ENCODE results near the gene GPC5.

Gene GPC5

DNA sequence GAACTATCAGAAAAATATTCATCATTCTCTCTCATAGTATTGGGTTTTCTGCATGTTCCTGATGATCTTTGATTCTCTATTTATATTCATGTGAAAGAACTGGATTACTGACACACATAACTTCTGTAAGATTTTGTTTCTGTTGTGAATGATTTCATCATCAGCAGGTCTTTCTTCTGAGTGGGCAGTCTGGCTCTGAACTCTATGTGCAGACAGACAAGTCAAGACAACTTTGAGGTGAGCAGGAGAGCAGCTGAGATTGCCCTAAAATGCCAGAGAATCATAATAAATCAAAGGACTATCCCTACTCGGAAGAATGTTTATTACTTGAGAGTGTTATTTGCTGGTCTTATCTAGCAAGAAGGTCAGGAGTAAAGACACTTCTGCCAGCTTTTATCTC is 1176.1 kb downstream of the GPC5 start:
- no peak overlapping the region for H2AK5ac ChIP-seq (ENCODE audit: low read length, severe bottlenecking)
- WGBS, result no CpG with 5 or more reads among the region's 1 CpG
- H3K4me1 ChIP-seq (ENCODE audit: control insufficient read depth, insufficient read depth, low read depth, low read length), result peaks cover 3% of the 10 kb centered on the region
- H3K79me1 ChIP-seq (replicated peaks; ENCODE audit: low read length, poor library complexity, severe bottlenecking), result no peaks in the 10 kb centered on the region
- H2BK15ac ChIP-seq (ENCODE audit: low read depth, poor library complexity, severe bottlenecking), result no peak overlapping the region
- no peaks in the 10 kb centered on the region for H3K27me3 ChIP-seq (ENCODE audit: control insufficient read depth in 1 of 2, insufficient read depth in 1 of 2, low read length in 2 of 2)
- no peak overlapping the region for H3K14ac ChIP-seq (ENCODE audit: low read length in 2 of 2)
- no peak overlapping the region for H2BK5ac ChIP-seq (ENCODE audit: low read depth, low read length, poor library complexity, severe bottlenecking)
- DNase-seq, result no peak
- no peak overlapping the region for H4K8ac ChIP-seq (ENCODE audit: low read length)
- H4K91ac ChIP-seq (ENCODE audit: low read length), result no peak overlapping the region
- H3K23ac ChIP-seq (ENCODE audit: low read length in 2 of 2), result no peak overlapping the region
- no peaks in the 10 kb centered on the region for H3K36me3 ChIP-seq (ENCODE audit: control insufficient read depth in 1 of 2, insufficient read depth in 2 of 2, low read depth in 1 of 2, low read length in 2 of 2)
- no peak overlapping the region for H3K4me2 ChIP-seq (ENCODE audit: low read length, poor library complexity, severe bottlenecking)
- no peak overlapping the region for H2BK120ac ChIP-seq (ENCODE audit: low read depth, low read length)
- no peaks in the 10 kb centered on the region for H3K9me3 ChIP-seq (ENCODE audit: control insufficient read depth, low read length)
- no peak overlapping the region for H3K27ac ChIP-seq (ENCODE audit: low read length, poor library complexity, severe bottlenecking)
- H2AFZ ChIP-seq (ENCODE audit: low read depth, low read length), result no peak overlapping the region
- no peak overlapping the region for H3K4me3 ChIP-seq (ENCODE audit: insufficient read depth in 1 of 2, low read depth in 1 of 2, low read length in 2 of 2)
- H3K4ac ChIP-seq (ENCODE audit: low read depth in 1 of 2, low read length in 2 of 2), result no peak overlapping the region
- H2BK12ac ChIP-seq (ENCODE audit: low read length in 2 of 2), result no peak overlapping the region
- no peak overlapping the region for H3K18ac ChIP-seq (ENCODE audit: low read depth in 1 of 2, low read length in 2 of 2)
- H3K9ac ChIP-seq (ENCODE audit: low read length), result no peak overlapping the region

- Histone ChIP-seq H3K23ac (ENCODE audit: low read length in 2 of 2) (no peak overlapping the region), H3K4ac (ENCODE audit: low read depth in 1 of 2, low read length in 2 of 2) (no peak overlapping the region), H2AK5ac (ENCODE audit: low read length, severe bottlenecking) (no peak overlapping the region), H3K9me3 (ENCODE audit: control insufficient read depth, low read length) (no peaks in the 10 kb centered on the region), H2AFZ (ENCODE audit: low read depth, low read length) (no peak overlapping the region), H2BK12ac (ENCODE audit: low read length in 2 of 2) (no peak overlapping the region), H3K18ac (ENCODE audit: low read depth in 1 of 2, low read length in 2 of 2) (no peak overlapping the region), H4K8ac (ENCODE audit: low read length) (no peak overlapping the region), H3K27me3 (ENCODE audit: control insufficient read depth in 1 of 2, insufficient read depth in 1 of 2, low read length in 2 of 2) (no peaks in the 10 kb centered on the region), H2BK15ac (ENCODE audit: low read depth, poor library complexity, severe bottlenecking) (no peak overlapping the region), H3K4me2 (ENCODE audit: low read length, poor library complexity, severe bottlenecking) (no peak overlapping the region), H4K91ac (ENCODE audit: low read length) (no peak overlapping the region), H2BK5ac (ENCODE audit: low read depth, low read length, poor library complexity, severe bottlenecking) (no peak overlapping the region), H3K4me3 (ENCODE audit: insufficient read depth in 1 of 2, low read depth in 1 of 2, low read length in 2 of 2) (no peak overlapping the region), H3K79me1 (replicated peaks; ENCODE audit: low read length, poor library complexity, severe bottlenecking) (no peaks in the 10 kb centered on the region), H3K4me1 (ENCODE audit: control insufficient read depth, insufficient read depth, low read depth, low read length) (peaks cover 3% of the 10 kb centered on the region), H3K14ac (ENCODE audit: low read length in 2 of 2) (no peak overlapping the region), H3K9ac (ENCODE audit: low read length) (no peak overlapping the region), H3K27ac (ENCODE audit: low read length, poor library complexity, severe bottlenecking) (no peak overlapping the region), H2BK120ac (ENCODE audit: low read depth, low read length) (no peak overlapping the region), H3K36me3 (ENCODE audit: control insufficient read depth in 1 of 2, insufficient read depth in 2 of 2, low read depth in 1 of 2, low read length in 2 of 2) (no peaks in the 10 kb centered on the region)
- DNase-seq, result no peak
- WGBS, result 100% methylated on average over 1 of the region's 2 CpGs
Observed at GRCh38 chr13:92575777-92576176, 1177.4 kb downstream of the GPC5 start.

DNA sequence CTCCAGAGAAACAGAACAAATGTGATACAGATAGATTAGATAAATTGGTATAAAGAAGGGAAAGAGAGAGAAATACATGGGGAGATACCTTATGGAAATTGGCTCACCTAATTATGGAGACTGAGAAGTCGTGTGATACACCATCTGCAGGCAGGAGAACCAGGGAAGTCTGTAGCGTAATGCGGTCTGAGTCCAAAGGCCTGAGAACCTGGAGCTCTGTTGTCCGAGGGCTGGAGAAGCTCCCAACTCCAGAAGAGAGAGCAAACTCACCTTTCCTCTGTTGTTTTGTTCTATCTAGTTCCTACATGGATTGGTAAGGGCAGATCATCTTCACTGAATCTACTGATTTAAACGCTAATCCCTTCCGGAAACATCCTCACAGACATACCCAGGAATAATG is 1179.9 kb downstream of the GPC5 start:
- H3K27me3 ChIP-seq (ENCODE audit: control insufficient read depth in 1 of 2, insufficient read depth in 1 of 2, low read length in 2 of 2), result no peaks in the 10 kb centered on the region
- 93% methylated on average over 6 of the region's 6 CpGs for WGBS
- no peak overlapping the region for H3K14ac ChIP-seq (ENCODE audit: low read length in 2 of 2)
- H3K23ac ChIP-seq (ENCODE audit: low read length in 2 of 2), result no peak overlapping the region
- H3K4ac ChIP-seq (ENCODE audit: low read depth in 1 of 2, low read length in 2 of 2), result no peak overlapping the region
- H3K27ac ChIP-seq (ENCODE audit: low read length, poor library complexity, severe bottlenecking), result no peak overlapping the region
- DNase-seq, result no peak
- H3K79me1 ChIP-seq (replicated peaks; ENCODE audit: low read length, poor library complexity, severe bottlenecking), result no peaks in the 10 kb centered on the region
- H3K4me2 ChIP-seq (ENCODE audit: low read length, poor library complexity, severe bottlenecking), result no peak overlapping the region
- H2BK120ac ChIP-seq (ENCODE audit: low read depth, low read length), result no peak overlapping the region
- no peaks in the 10 kb centered on the region for H3K9me3 ChIP-seq (ENCODE audit: control insufficient read depth, low read length)
- no peak overlapping the region for H2AK5ac ChIP-seq (ENCODE audit: low read length, severe bottlenecking)
- H4K91ac ChIP-seq (ENCODE audit: low read length), result no peak overlapping the region
- H4K8ac ChIP-seq (ENCODE audit: low read length), result no peak overlapping the region
- H2BK15ac ChIP-seq (ENCODE audit: low read depth, poor library complexity, severe bottlenecking), result no peak overlapping the region
- no peak overlapping the region for H3K9ac ChIP-seq (ENCODE audit: low read length)
- no peaks in the 10 kb centered on the region for H3K36me3 ChIP-seq (ENCODE audit: control insufficient read depth in 1 of 2, insufficient read depth in 2 of 2, low read depth in 1 of 2, low read length in 2 of 2)
- no peak overlapping the region for H2AFZ ChIP-seq (ENCODE audit: low read depth, low read length)
- no peak overlapping the region for H2BK12ac ChIP-seq (ENCODE audit: low read length in 2 of 2)
- no peak overlapping the region for H2BK5ac ChIP-seq (ENCODE audit: low read depth, low read length, poor library complexity, severe bottlenecking)
- H3K4me3 ChIP-seq (ENCODE audit: insufficient read depth in 1 of 2, low read depth in 1 of 2, low read length in 2 of 2), result no peak overlapping the region
- H3K18ac ChIP-seq (ENCODE audit: low read depth in 1 of 2, low read length in 2 of 2), result no peak overlapping the region
- H3K4me1 ChIP-seq (ENCODE audit: control insufficient read depth, insufficient read depth, low read depth, low read length), result peaks cover 3% of the 10 kb centered on the region

DNA sequence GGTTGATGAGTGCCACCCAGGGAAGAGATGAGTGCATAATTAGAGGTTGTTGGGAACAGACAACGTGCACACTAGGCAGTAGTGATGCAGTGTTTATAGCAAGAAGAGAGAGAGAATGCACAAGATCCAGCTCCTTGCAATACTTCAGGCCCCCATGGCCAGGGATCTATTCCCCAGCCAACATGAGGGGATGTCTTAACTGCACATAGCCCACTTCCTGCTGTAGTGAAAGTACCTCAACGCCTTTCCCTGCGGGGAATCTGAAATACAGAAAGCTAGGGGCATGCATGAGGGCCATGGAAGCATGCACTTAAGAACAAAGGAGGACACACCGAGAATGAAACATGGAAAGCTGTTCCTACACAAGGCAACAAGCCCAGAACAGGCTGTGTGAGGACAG is 1191.5 kb downstream of the GPC5 start:
- no peak for DNase-seq
- no peak overlapping the region for H3K4me3 ChIP-seq (ENCODE audit: insufficient read depth in 1 of 2, low read depth in 1 of 2, low read length in 2 of 2)
- WGBS, result 92% methylated on average over 4 of the region's 4 CpGs
- H2AFZ ChIP-seq (ENCODE audit: low read depth, low read length), result peak overlapping the region; percentile 58
- no peaks in the 10 kb centered on the region for H3K36me3 ChIP-seq (ENCODE audit: control insufficient read depth in 1 of 2, insufficient read depth in 2 of 2, low read depth in 1 of 2, low read length in 2 of 2)
- H2AK5ac ChIP-seq (ENCODE audit: low read length, severe bottlenecking), result no peak overlapping the region
- H2BK12ac ChIP-seq (ENCODE audit: low read length in 2 of 2), result peak overlapping the region in 1 of 2 experiments; percentile 15
- H3K4me2 ChIP-seq (ENCODE audit: low read length, poor library complexity, severe bottlenecking), result no peak overlapping the region
- no peak overlapping the region for H3K27ac ChIP-seq (ENCODE audit: low read length, poor library complexity, severe bottlenecking)
- no peak overlapping the region for H4K8ac ChIP-seq (ENCODE audit: low read length)
- H3K23ac ChIP-seq (ENCODE audit: low read length in 2 of 2), result no peak overlapping the region
- no peak overlapping the region for H2BK15ac ChIP-seq (ENCODE audit: low read depth, poor library complexity, severe bottlenecking)
- H2BK5ac ChIP-seq (ENCODE audit: low read depth, low read length, poor library complexity, severe bottlenecking), result no peak overlapping the region
- H3K9ac ChIP-seq (ENCODE audit: low read length), result no peak overlapping the region
- peaks cover 2% of the 10 kb centered on the region for H3K4me1 ChIP-seq (ENCODE audit: control insufficient read depth, insufficient read depth, low read depth, low read length)
- no peak overlapping the region for H3K14ac ChIP-seq (ENCODE audit: low read length in 2 of 2)
- H3K4ac ChIP-seq (ENCODE audit: low read depth in 1 of 2, low read length in 2 of 2), result peak overlapping the region in 1 of 2 experiments; percentile 13
- H4K91ac ChIP-seq (ENCODE audit: low read length), result no peak overlapping the region
- H2BK120ac ChIP-seq (ENCODE audit: low read depth, low read length), result no peak overlapping the region
- no peaks in the 10 kb centered on the region for H3K79me1 ChIP-seq (replicated peaks; ENCODE audit: low read length, poor library complexity, severe bottlenecking)
- H3K18ac ChIP-seq (ENCODE audit: low read depth in 1 of 2, low read length in 2 of 2), result no peak overlapping the region
- peaks cover 0 to 3% of the 10 kb centered on the region in 2 experiments for H3K27me3 ChIP-seq (ENCODE audit: control insufficient read depth in 1 of 2, insufficient read depth in 1 of 2, low read length in 2 of 2)
- H3K9me3 ChIP-seq (ENCODE audit: control insufficient read depth, low read length), result no peaks in the 10 kb centered on the region
